Measurements from ENCODE around the gene ZSCAN2.
"Not testable (repeated sequence)": the region's sequence is repeated elsewhere in the genome, so short reads cannot be mapped to it uniquely, and the experiment has no call there.

The ZSCAN2 gene

GRCh38 chr15:84641871-84642270, 41.1 kb downstream of the ZSCAN2 start:
- not testable (repeated sequence) for DNase-seq

- DNase-seq, result not testable (repeated sequence)
Measured at GRCh38 chr15:84642640-84643039, 41.8 kb downstream of the ZSCAN2 start.

GRCh38 chr15:84643838-84644237, 43.0 kb downstream of the ZSCAN2 start:
- no peak for DNase-seq

- DNase-seq, result no peak
Measured at GRCh38 chr15:84645496-84645895, 44.7 kb downstream of the ZSCAN2 start.

- DNase-seq, result no peak
Measured at GRCh38 chr15:84645997-84646396, 45.2 kb downstream of the ZSCAN2 start.

GRCh38 chr15:84647726-84648125, 46.9 kb downstream of the ZSCAN2 start:
- DNase-seq, result no peak

- no peak for DNase-seq
Measured at GRCh38 chr15:84648539-84648938, 47.7 kb downstream of the ZSCAN2 start.

- DNase-seq, result no peak
Measured at GRCh38 chr15:84649706-84650105, 48.9 kb downstream of the ZSCAN2 start.

GRCh38 chr15:84653584-84653909, 52.7 kb downstream of the ZSCAN2 start:
- DNase-seq, result no peak

GRCh38 chr15:84653910-84654688, 53.3 kb downstream of the ZSCAN2 start, which contains the start of gene WDR73:
Gene WDR73, minus strand, starts transcription at chr15:84654283. Its CDS starts 9 bp downstream, at chr15:84654274.
- peak; percentile 98 for DNase-seq

GRCh38 chr15:84654689-84655453, 54.1 kb downstream of the ZSCAN2 start:
- peak; percentile 88 for DNase-seq

GRCh38 chr15:84656972-84657371, 56.2 kb downstream of the ZSCAN2 start:
- no peak for DNase-seq

GRCh38 chr15:84657748-84658079, 56.9 kb downstream of the ZSCAN2 start:
- no peak for DNase-seq

GRCh38 chr15:84658080-84658787, 57.4 kb downstream of the ZSCAN2 start, which contains the start of gene NMB:
Gene NMB, minus strand, starts transcription at chr15:84658199. Its CDS starts 47 bp downstream, at chr15:84658152.
- DNase-seq, result peak; percentile 91

- no peak for DNase-seq
Measured at GRCh38 chr15:84658788-84659411, 58.1 kb downstream of the ZSCAN2 start.

- no peak for DNase-seq
Measured at GRCh38 chr15:84659904-84660781, 59.3 kb downstream of the ZSCAN2 start.

- no peak for DNase-seq
Measured at GRCh38 chr15:84661001-84661400, 60.2 kb downstream of the ZSCAN2 start.

- DNase-seq, result no peak
Measured at GRCh38 chr15:84666373-84666772, 65.6 kb downstream of the ZSCAN2 start.

- DNase-seq, result no peak
Measured at GRCh38 chr15:84668221-84668982, 67.6 kb downstream of the ZSCAN2 start.

GRCh38 chr15:84669726-84670125, 68.9 kb downstream of the ZSCAN2 start:
- DNase-seq, result peak; percentile 44

- DNase-seq, result no peak
Measured at GRCh38 chr15:84671211-84671610, 70.4 kb downstream of the ZSCAN2 start.
